Lower leg skin (tissue), 4 donors: ENCODE data around the gene VASH2. TPM values are rescaled to one million over a fixed set of nuclear protein-coding genes. Genes with fewer than 3 reads are reported as not detected.

Source experiments
- DNase-seq, 2 donors: peaks; one replicate each; pipeline ENCODE4 v3.0.0-alpha.2; 2019; ENCODE audit warnings: low spot score in 2 of 2
- H3K4me3 ChIP-seq: fragments of 200-600 bp; sonication (generic); 2 replicates; pipeline ENCODE4 v1.5.1; 2017; ENCODE audit warnings: mild to moderate bottlenecking, low read depth; ENCODE audit not compliant: poor library complexity, severe bottlenecking
- POLR2A ChIP-seq, 2 donors: fragments of 450-650 bp; IDR thresholded peaks; one replicate each; pipeline ENCODE4 v1.6.1; 2016 to 2017; ENCODE audit warnings: antibody characterized with exemption in 2 of 2, mild to moderate bottlenecking in 1 of 2, moderate library complexity in 1 of 2
- WGBS, 2 donors: methylation state at CpG; one replicate each; pipeline ENCODE4 v1.1.5; 2018; 5-methylcytosine and 5-hydroxymethylcytosine counted together
- intact Hi-C: fragments of 100-400 bp; cut with DNase I; formaldehyde crosslinking; loops from one replicate; pipeline ENCODE4 v1.15.0; 2023; ENCODE audit warnings: low total_unique reads
- total RNA-seq, 4 donors: library from RNA; depleted of rRNA; stranded (reverse); fragments of >200 nt; gene quantifications; one replicate each; pipeline ENCODE4 v1.1.0, GENCODE V29; 2016
- TF ChIP-seq, protein P1 (sequence below), 3 donors: fragments of 450-650 bp; IDR thresholded peaks; one replicate each; pipeline ENCODE4 v1.5.1; 2016; ENCODE audit warnings: antibody characterized with exemption in 3 of 3, mild to moderate bottlenecking in 3 of 3, moderate library complexity in 2 of 3

The VASH2 gene
- total RNA-seq, 4 donors from 2014 or later, result 0.37 to 0.71 TPM; not detected in 2

DNA sequence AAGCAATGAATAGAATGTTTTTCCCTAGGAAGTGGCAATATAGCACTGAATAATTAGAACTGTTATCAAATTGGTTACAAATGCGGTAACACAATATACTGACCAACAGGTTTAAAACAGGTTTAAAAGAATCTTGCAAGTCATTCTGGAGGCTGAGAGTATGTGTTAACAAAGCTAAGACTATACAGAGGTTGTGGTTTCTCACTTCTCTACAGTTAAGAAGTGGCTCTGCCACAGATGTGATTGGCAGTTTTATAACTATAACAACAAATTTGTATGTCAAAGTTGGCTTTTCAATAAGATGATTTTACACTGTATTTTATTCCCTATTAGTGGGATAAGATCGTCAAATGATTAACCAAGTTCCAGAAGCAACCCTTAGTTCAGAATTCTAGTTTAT is 58.2 kb downstream of the VASH2 start:
- WGBS, 2 donors, result 87 to 89% methylated on average over 2 of the region's 2 CpGs

DNA sequence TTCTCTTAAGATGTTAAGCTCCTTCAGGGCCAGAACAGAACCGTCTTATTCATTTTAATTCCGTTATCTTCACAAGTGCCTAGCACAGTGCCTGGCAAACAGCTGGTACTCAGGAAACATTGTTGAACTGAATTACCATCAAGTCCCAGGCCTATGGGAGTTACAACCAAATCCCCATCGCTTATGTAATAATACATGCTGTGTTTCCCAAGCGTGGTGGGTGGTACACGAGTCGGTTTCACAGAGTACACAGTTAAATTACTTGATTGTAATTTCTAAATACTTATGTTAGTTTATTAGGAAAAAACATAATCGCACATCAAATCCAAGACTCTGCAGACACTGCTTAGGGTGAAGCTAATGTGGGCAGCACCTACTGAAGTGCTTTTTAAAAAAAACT is 64.3 kb downstream of the VASH2 start:
- 11 to 14% methylated on average over 7 of the region's 7 CpGs for WGBS, 2 donors
- TF ChIP-seq POLR2A (IDR thresholded peaks at IDR 0.05), result no peak
- TF ChIP-seq, protein P1, sequence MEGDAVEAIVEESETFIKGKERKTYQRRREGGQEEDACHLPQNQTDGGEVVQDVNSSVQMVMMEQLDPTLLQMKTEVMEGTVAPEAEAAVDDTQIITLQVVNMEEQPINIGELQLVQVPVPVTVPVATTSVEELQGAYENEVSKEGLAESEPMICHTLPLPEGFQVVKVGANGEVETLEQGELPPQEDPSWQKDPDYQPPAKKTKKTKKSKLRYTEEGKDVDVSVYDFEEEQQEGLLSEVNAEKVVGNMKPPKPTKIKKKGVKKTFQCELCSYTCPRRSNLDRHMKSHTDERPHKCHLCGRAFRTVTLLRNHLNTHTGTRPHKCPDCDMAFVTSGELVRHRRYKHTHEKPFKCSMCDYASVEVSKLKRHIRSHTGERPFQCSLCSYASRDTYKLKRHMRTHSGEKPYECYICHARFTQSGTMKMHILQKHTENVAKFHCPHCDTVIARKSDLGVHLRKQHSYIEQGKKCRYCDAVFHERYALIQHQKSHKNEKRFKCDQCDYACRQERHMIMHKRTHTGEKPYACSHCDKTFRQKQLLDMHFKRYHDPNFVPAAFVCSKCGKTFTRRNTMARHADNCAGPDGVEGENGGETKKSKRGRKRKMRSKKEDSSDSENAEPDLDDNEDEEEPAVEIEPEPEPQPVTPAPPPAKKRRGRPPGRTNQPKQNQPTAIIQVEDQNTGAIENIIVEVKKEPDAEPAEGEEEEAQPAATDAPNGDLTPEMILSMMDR (IDR thresholded peaks at IDR 0.05), result no peak
- peak overlapping the region; percentile 81 for H3K4me3 ChIP-seq
- no peak for DNase-seq
- intact Hi-C loops, result no loop called here

More for the DNA sequence above, 58.2 kb downstream of the VASH2 start:
- intact Hi-C loops, result no loop called here
- TF ChIP-seq POLR2A (IDR thresholded peaks at IDR 0.05), result no peak
- TF ChIP-seq, protein P1 (IDR thresholded peaks at IDR 0.05), result no peak
- no peak for DNase-seq
- H3K4me3 ChIP-seq, result no peak overlapping the region

DNA sequence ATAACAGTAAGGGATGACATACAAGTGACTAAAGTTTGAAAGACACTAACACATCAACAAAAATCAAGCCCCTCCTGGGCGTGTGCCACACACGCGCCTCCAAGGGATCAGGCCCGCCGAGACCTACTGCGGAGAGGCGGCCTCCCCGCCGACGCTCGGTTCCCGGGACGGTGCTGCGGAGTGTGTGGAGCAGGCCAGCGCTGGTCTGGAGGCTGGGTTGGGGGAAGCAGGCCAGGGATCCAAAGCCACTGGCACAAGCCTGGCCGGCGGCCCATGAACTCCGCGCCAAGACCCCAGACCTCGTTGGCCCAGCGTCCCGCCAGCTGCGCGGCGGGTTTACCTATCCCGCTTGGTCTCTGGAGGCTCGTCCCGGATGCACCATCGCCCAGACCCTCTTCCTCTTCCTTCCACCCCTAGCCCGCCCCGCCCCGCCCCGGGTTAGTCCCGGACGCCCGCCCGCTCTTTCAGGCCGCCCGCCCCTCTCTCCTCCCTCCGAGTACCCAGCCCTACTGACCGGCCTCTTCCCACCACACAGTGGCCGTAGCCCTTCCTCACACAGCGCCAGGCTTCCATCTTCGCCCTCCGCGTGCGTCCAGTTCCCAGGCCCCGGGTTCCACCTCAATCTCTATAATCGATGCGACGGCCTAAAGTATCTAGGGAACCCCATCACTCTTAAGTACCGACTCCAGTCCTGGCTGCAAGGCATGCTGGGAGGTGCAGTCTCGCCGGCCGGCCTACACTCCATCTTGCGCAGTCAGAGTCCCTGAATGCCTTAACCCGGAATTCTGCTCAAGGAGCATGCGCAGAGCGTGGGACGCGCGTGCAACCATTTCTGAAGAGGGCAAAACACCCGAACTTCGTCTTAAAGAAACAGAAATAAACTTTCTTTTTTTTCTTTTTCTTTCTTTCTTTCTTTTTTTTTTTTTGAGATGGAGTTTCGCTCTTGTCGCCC is 65.0 kb downstream of the VASH2 start, which contains the start of gene ANGEL2:
Gene ANGEL2 (minus strand): TSS at position 769 of the 952 bp plus-strand sequence. CDS start 196 bp downstream, at position 573.
- TF ChIP-seq, protein P1 (IDR thresholded peaks at IDR 0.05), result no peak
- no peak for TF ChIP-seq POLR2A (IDR thresholded peaks at IDR 0.05)
- peak; percentile 96 to 99 for DNase-seq
- WGBS, 2 donors, result 1% methylated on average over 49 to 56 of the region's 66 CpGs
- H3K4me3 ChIP-seq, result peak within 1 kb of the TSS; percentile 81
- intact Hi-C loops, result no loop called here

DNA sequence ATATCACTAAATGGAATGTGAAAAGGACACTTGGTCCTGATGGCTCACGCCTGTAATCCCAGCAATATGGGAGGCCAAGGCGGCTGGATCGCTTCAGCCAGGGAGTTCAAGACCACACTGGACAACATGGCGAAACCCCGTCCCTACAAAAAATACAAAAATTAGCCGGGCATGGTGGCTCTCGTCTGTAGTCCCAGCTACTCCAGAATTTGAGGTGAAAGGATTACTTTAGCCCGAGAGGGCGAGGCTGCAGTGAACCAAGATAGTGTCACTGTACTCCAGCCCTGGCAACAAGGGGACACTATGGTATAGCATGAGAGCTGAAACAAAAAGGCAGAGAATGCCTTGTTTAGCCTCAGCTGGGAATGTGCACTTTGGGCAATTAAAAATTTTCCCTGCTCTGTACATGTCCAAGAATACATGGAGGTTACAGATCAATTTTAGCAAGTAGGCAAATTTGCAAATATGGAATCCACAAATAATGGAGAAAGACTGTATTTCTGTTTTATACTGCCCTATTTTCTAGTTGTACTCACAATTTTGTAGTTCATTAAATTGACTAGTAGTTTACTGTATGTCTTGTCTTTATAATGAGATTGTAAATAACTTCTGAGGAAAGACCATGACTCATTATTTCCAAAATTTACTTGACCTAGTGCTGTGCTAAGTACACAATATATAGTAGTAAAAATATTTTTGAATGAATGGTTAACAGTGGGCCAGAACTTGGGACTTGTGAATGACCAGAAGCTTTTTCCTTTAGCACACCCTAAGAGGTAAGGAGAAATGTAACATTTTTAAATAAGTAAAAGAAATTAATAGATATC is 67.3 kb downstream of the VASH2 start:
- WGBS, 2 donors, result 96 to 98% methylated on average over 9 of the region's 9 CpGs
- no peak for DNase-seq
- intact Hi-C loops, result no loop called here
- no peak overlapping the region for H3K4me3 ChIP-seq
- TF ChIP-seq POLR2A (IDR thresholded peaks at IDR 0.05), result no peak
- TF ChIP-seq, protein P1 (IDR thresholded peaks at IDR 0.05), result no peak

DNA sequence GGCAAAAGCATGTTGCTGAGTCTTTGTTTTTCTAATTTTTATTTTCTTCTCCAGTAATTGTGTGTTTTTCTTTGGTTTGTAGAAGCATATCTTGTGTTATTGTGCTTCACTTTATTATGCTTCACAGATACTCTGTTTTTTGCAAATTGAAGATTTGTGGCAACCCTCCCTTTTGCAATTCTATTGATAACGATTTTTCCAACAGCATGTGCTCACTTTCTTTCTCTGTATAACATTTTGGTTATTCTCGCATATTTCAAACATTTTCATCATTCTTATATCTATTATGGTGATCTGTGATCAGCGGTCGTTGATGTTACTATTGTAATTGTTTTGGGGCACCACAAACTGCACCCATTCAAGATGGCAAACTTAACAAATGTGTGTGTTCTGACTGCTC is 69.1 kb downstream of the VASH2 start:
- WGBS, 2 donors, result 93 to 94% methylated on average over 4 of the region's 4 CpGs
- no peak for DNase-seq
- no peak for TF ChIP-seq POLR2A (IDR thresholded peaks at IDR 0.05)
- TF ChIP-seq, protein P1 (IDR thresholded peaks at IDR 0.05), result no peak
- H3K4me3 ChIP-seq, result no peak overlapping the region
- intact Hi-C loops, result no loop called here
